ENCODE results near the gene GSPT1.
A peak's percentile ranks its signal among the peaks of the same experiment; 100 is the strongest.
"Not testable (repeated sequence)": the region's sequence is repeated elsewhere in the genome, so short reads cannot be mapped to it uniquely, and the experiment has no call there.

Gene GSPT1

GRCh38 chr16:11915644-11916523 is at the start of gene GSPT1:
Gene GSPT1 (minus strand): TSS chr16:11915956. CDS start chr16:11915720, 236 bp downstream.
- peak; percentile 99 for DNase-seq

- no peak for DNase-seq
Measured at GRCh38 chr16:11964761-11965551, 49.2 kb upstream of the GSPT1 start, which contains the start of gene TNFRSF17. Gene TNFRSF17 (plus strand): TSS chr16:11965210. CDS start chr16:11965325, 115 bp downstream.

GRCh38 chr16:11963706-11964105 is 48.0 kb upstream of the GSPT1 start:
- DNase-seq, result no peak

- DNase-seq, result not testable (repeated sequence)
Measured at GRCh38 chr16:11962978-11963377, 47.2 kb upstream of the GSPT1 start.

GRCh38 chr16:11962457-11962856 is 46.7 kb upstream of the GSPT1 start:
- DNase-seq, result not testable (repeated sequence)

GRCh38 chr16:11957591-11958395 is 42.0 kb upstream of the GSPT1 start:
- DNase-seq, result no peak

GRCh38 chr16:11956558-11956957 is 40.8 kb upstream of the GSPT1 start:
- DNase-seq, result no peak

- DNase-seq, result no peak
Measured at GRCh38 chr16:11955713-11956123, 40.0 kb upstream of the GSPT1 start.

- DNase-seq, result not testable (repeated sequence)
Measured at GRCh38 chr16:11953576-11953975, 37.8 kb upstream of the GSPT1 start.

- no peak for DNase-seq
Measured at GRCh38 chr16:11950388-11950787, 34.6 kb upstream of the GSPT1 start.

- DNase-seq, result no peak
Measured at GRCh38 chr16:11949527-11949926, 33.8 kb upstream of the GSPT1 start.

- no peak for DNase-seq
Measured at GRCh38 chr16:11948819-11949218, 33.1 kb upstream of the GSPT1 start.

GRCh38 chr16:11946433-11946832 is 30.7 kb upstream of the GSPT1 start:
- DNase-seq, result no peak

GRCh38 chr16:11941945-11942344 is 26.2 kb upstream of the GSPT1 start, which contains the start of gene NPIPB2:
Gene NPIPB2 (minus strand): TSS chr16:11942045. CDS start chr16:11942045, 0 bp downstream.
- DNase-seq, result not testable (repeated sequence)

- DNase-seq, result not testable (repeated sequence)
Measured at GRCh38 chr16:11927350-11927749, 11.6 kb upstream of the GSPT1 start.

GRCh38 chr16:11924046-11924445 is 8.3 kb upstream of the GSPT1 start:
- DNase-seq, result not testable (repeated sequence)

- no peak for DNase-seq
Measured at GRCh38 chr16:11916524-11917285, 949 bp upstream of the GSPT1 start.

GRCh38 chr16:11915114-11915643 is 577 bp downstream of the GSPT1 start:
- DNase-seq, result peak; percentile 41

GRCh38 chr16:11914210-11915113 is 1.3 kb downstream of the GSPT1 start:
- peak; percentile 33 for DNase-seq

GRCh38 chr16:11913425-11914079 is 2.2 kb downstream of the GSPT1 start:
- peak; percentile 7 for DNase-seq

All from stimulated activated naive CD4-positive, alpha-beta T cell treated with Interleukin-2 at 50 U/mL for 16 hours (primary cell).